ENCODE results near the gene GAPVD1.

GAPVD1 gene

DNA sequence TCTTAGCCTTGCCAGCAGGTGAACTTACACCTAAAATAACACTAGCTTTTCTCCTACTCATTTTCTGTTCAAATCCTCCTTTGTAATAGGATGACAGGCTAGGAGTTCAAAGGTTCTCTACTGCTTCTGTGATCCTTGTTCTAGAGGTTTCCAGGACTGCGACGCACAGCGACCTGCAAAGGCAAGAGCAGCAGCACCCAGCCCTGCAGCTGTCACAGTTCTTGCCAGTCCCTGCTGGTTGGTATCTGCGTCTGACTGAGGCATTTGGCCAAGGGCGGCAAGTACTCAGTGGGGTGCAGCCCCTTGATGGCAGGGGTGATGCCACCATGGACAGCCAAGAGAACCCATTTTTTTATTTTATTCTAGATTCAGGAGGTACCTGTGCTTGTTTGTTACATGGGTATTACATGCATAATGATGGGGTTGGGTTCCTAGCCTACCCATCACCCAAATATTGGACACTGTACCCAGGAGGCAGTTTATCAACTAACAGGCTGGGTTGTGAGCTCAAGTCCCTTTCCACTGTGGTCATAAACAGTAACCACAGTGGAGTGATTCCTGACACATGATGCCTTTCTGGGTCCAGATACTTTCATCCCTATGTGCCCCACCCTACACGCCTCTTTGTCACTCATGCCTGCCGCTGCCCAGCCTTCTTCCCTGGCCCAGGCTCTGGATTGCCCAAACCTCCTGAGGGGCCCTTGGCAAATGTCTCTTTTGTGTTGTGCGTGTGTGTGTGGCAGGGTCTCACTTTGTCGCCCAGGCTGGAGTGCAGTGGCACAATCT lies 111.0 kb downstream of the GAPVD1 start:
- Histone ChIP-seq H3K4me3 (replicated peaks; ENCODE audit: insufficient read depth, low read length) (no peak overlapping the region), H3K27ac (replicated peaks) (no peak overlapping the region), H3K27me3 (ENCODE audit: insufficient read depth, poor library complexity, severe bottlenecking) (no peaks in the 10 kb centered on the region)
- TF ChIP-seq POLR2AphosphoS5 (IDR thresholded peaks at IDR 0.05; ENCODE audit: low read depth): no peak
- no peak for DNase-seq (ENCODE audit: low read depth in 1 of 2, low spot score in 1 of 2)

DNA sequence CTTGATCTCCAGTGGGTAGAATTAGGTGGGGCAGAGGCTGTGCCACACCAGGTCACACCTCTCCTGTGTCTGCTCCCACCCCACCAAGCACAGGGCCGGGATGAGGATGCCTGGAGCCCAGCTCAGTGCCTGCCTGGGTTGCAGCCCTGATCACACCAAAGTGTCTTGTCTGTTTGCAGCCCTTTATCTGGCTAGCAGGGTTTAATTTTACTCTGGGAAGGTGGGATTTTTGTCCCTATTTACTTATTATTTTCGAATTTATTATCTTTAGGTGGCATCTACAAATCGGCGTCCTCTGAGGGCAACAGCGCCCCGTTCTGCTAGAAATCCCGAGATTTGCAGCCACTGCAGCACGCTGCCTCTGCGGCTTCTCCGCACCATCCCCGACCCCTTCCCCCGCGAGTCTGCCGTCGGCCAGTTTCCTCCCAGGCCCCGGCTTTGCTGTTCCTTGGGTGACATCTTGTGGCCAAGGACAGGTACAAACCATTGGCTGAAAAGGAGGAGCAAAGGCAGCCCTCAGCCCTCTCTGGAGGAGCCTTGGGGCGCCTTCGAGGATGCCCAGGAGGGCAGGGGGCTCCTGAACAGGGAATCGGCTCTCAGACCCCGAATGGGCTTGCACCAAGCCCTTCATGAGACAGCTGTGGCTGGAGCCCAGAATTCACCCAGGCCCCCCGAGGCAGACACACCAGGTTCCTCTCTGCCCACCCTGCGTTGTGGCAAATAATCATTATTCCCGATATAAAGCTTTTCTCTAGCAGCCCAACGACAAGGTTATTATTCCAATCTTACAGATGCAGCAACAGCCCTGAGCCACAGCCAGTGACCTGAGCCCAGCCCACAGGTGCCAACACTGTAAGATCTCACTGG lies 113.0 kb downstream of the GAPVD1 start:
- no peak; the same call in 1 of the 2 replicates for TF ChIP-seq SPI1 (IDR thresholded peaks at IDR 0.05; ENCODE audit: borderline replicate concordance, low read depth)
- TF ChIP-seq, protein P1, sequence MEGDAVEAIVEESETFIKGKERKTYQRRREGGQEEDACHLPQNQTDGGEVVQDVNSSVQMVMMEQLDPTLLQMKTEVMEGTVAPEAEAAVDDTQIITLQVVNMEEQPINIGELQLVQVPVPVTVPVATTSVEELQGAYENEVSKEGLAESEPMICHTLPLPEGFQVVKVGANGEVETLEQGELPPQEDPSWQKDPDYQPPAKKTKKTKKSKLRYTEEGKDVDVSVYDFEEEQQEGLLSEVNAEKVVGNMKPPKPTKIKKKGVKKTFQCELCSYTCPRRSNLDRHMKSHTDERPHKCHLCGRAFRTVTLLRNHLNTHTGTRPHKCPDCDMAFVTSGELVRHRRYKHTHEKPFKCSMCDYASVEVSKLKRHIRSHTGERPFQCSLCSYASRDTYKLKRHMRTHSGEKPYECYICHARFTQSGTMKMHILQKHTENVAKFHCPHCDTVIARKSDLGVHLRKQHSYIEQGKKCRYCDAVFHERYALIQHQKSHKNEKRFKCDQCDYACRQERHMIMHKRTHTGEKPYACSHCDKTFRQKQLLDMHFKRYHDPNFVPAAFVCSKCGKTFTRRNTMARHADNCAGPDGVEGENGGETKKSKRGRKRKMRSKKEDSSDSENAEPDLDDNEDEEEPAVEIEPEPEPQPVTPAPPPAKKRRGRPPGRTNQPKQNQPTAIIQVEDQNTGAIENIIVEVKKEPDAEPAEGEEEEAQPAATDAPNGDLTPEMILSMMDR (IDR thresholded peaks at IDR 0.05; ENCODE audit: insufficient read depth, low read length): peak; percentile 44
- peak; percentile 27 to 73 for DNase-seq (ENCODE audit: low read depth in 1 of 2, low spot score in 1 of 2)
- H3K4me3 ChIP-seq (replicated peaks; ENCODE audit: insufficient read depth, low read length): peak overlapping the region; percentile 31
- no peak overlapping the region for H3K27ac ChIP-seq (replicated peaks)
- H3K27me3 ChIP-seq (ENCODE audit: insufficient read depth, poor library complexity, severe bottlenecking): no peaks in the 10 kb centered on the region

DNA sequence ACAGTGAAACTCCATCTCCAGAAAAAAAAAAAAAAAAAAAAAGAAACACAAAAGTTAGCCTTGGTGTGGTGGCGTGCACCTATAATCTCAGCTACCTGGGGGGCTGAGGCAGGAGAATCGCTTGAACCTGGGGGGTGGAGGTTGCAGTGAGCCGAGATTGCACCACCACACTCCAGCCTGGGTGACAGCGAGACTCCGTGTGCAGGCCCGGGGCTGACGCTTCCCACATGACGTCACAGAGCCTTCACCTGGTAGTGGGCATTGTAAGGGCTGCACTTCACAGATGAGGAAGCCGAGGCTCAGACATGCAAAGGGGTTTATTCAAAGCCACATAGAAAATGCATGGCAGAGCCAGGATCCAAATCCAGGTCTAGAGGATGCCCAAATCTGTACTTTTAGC lies 114.2 kb downstream of the GAPVD1 start:
- no peak for DNase-seq (ENCODE audit: low read depth in 1 of 2, low spot score in 1 of 2)
- Histone ChIP-seq H3K27me3 (ENCODE audit: insufficient read depth, poor library complexity, severe bottlenecking) (no peaks in the 10 kb centered on the region), H3K27ac (replicated peaks) (no peak overlapping the region), H3K4me3 (replicated peaks; ENCODE audit: insufficient read depth, low read length) (no peak overlapping the region)
- TF ChIP-seq POLR2AphosphoS5 (IDR thresholded peaks at IDR 0.05; ENCODE audit: low read depth) (no peak), SPI1 (IDR thresholded peaks at IDR 0.05; ENCODE audit: borderline replicate concordance, low read depth) (no peak), GABPA (IDR thresholded peaks at IDR 0.05; ENCODE audit: low read depth) (no peak)
- TF ChIP-seq, protein P2, sequence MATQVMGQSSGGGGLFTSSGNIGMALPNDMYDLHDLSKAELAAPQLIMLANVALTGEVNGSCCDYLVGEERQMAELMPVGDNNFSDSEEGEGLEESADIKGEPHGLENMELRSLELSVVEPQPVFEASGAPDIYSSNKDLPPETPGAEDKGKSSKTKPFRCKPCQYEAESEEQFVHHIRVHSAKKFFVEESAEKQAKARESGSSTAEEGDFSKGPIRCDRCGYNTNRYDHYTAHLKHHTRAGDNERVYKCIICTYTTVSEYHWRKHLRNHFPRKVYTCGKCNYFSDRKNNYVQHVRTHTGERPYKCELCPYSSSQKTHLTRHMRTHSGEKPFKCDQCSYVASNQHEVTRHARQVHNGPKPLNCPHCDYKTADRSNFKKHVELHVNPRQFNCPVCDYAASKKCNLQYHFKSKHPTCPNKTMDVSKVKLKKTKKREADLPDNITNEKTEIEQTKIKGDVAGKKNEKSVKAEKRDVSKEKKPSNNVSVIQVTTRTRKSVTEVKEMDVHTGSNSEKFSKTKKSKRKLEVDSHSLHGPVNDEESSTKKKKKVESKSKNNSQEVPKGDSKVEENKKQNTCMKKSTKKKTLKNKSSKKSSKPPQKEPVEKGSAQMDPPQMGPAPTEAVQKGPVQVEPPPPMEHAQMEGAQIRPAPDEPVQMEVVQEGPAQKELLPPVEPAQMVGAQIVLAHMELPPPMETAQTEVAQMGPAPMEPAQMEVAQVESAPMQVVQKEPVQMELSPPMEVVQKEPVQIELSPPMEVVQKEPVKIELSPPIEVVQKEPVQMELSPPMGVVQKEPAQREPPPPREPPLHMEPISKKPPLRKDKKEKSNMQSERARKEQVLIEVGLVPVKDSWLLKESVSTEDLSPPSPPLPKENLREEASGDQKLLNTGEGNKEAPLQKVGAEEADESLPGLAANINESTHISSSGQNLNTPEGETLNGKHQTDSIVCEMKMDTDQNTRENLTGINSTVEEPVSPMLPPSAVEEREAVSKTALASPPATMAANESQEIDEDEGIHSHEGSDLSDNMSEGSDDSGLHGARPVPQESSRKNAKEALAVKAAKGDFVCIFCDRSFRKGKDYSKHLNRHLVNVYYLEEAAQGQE (IDR thresholded peaks at IDR 0.05; ENCODE audit: insufficient replicate concordance, low read depth): no peak
- TF ChIP-seq, protein P1 (IDR thresholded peaks at IDR 0.05; ENCODE audit: insufficient read depth, low read length): no peak

DNA sequence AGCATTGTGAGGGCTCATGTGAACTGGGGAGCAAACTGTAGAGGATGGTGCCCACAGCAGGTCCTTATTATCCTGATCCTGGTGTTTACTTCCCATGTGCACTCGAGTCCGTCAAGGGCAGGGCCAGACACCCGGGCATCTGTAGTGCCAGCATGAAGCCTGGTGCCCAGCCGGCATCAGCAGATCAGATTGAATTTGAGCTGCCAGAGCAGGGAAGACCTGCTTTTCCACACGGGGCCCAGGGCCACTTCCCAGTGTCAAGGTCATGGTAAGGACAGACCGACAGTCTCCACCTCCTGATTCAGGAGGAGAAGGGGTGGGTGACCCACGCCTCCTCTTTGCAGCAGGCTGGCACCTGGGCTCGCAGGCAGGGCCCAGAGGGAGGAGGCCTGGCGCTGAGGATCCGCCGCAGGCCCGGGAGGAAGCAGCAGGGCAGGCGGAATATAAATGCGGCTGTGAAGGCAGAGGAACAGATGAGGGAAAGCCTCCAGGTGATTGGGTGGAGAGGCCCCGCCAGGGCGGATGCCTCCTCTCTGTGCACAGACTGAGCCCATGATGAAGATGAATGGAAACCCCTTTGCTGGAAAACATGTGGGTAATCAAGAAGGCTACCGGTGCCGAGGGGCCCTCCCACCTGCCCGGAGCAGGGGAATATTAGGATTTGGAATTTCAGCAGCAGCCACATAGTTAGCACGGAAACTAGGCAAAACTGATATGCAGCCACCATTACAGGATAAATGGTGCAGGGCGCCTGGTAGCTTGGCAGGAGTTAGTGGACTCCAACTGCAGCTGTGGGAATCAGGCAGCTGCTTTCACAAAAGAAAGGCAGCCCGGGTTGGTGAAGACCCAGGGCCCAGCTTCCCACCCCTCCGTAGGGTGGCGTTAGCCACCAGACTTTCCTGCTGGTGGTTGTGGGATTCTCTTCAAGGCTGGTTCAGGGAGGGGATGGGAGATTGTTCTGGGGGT lies 114.9 kb downstream of the GAPVD1 start:
- DNase-seq (ENCODE audit: low read depth in 1 of 2, low spot score in 1 of 2): no peak
- Histone ChIP-seq H3K4me3 (replicated peaks; ENCODE audit: insufficient read depth, low read length) (no peak overlapping the region), H3K27me3 (ENCODE audit: insufficient read depth, poor library complexity, severe bottlenecking) (no peaks in the 10 kb centered on the region), H3K27ac (replicated peaks) (no peak overlapping the region)
- TF ChIP-seq, protein P1 (IDR thresholded peaks at IDR 0.05; ENCODE audit: insufficient read depth, low read length): no peak
- TF ChIP-seq SPI1 (IDR thresholded peaks at IDR 0.05; ENCODE audit: borderline replicate concordance, low read depth): no peak
